Thyroid gland (tissue), 4 donors: ENCODE data around the gene CXorf38.

Experiments used
- POLR2A ChIP-seq, 2 donors: fragments of 450-650 bp; IDR thresholded peaks; one replicate each; pipeline ENCODE4 v1.6.1; 2017; ENCODE audit warnings: antibody characterized with exemption in 2 of 2, mild to moderate bottlenecking in 2 of 2, moderate library complexity in 1 of 2
- TF ChIP-seq, protein P1 (sequence below), 6 experiments: fragments of 200-600 bp in 3 of 6; fragments of 450-650 bp in 3 of 6; sonication (generic) in 3 of 6; IDR thresholded peaks; one replicate each; pipeline ENCODE4 v1.5.1; 2016 to 2019; ENCODE audit warnings: antibody characterized with exemption in 6 of 6, mild to moderate bottlenecking in 2 of 6, inconsistent platforms in 1 of 6, moderate library complexity in 1 of 6

DNA sequence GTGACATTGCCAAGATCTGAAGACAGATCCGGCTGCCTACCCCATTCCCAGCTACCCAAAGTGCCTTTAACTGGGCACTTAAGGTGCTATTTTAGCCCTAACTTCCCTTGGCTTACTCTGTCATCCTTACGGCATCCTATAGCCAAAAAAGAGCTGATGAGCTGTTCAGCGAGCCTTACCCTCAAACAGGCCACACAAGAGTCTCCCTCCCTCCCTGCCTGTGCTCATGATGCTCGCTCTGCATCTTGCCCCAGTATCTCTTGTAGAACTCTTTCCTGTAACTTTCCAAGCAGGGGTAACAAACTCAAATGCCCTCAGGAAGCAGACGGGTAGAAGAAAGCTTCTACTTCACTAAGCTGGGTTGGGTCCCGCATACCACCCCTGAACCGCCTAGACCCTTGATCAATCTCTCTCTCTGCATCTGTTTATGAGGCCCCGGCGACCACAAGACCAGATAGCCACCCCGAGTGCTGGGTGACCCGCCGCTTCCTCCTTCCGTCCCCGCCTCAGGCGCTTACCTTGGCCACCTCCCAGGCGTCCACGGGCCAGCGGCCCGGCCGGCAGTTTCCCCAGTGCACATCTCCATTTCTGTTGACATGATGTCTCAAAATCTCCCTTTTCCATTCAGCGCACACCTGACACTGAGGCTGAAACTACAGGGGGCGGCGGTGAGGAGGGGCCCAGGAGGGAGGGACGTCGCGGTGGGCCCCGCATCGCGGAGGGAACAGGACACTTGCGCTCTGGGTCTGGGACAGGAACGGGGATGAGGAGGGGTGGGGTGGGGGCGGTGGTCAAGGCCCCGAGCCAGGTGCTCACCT, 663 bp downstream of the CXorf38 start:
- TF ChIP-seq, protein P1, sequence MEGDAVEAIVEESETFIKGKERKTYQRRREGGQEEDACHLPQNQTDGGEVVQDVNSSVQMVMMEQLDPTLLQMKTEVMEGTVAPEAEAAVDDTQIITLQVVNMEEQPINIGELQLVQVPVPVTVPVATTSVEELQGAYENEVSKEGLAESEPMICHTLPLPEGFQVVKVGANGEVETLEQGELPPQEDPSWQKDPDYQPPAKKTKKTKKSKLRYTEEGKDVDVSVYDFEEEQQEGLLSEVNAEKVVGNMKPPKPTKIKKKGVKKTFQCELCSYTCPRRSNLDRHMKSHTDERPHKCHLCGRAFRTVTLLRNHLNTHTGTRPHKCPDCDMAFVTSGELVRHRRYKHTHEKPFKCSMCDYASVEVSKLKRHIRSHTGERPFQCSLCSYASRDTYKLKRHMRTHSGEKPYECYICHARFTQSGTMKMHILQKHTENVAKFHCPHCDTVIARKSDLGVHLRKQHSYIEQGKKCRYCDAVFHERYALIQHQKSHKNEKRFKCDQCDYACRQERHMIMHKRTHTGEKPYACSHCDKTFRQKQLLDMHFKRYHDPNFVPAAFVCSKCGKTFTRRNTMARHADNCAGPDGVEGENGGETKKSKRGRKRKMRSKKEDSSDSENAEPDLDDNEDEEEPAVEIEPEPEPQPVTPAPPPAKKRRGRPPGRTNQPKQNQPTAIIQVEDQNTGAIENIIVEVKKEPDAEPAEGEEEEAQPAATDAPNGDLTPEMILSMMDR (IDR thresholded peaks at IDR 0.05) = no peak
- TF ChIP-seq POLR2A (IDR thresholded peaks at IDR 0.05) = no peak
